HepG2 (cell line): ENCODE data around the gene NUDT7. TPM values are rescaled to one million over a fixed set of nuclear protein-coding genes. Genes with fewer than 3 reads are reported as not detected.

Experiments
- BHLHE40 ChIP-seq: IDR thresholded peaks from 2 replicates; pipeline ENCODE4 v1.6.1; 2011; ENCODE audit warnings: low read length, improper control_type of control experiment
- BRCA1 ChIP-seq: sonication (generic); formaldehyde crosslinking; IDR thresholded peaks from 2 replicates; pipeline ENCODE4 v1.4.0; 2020; ENCODE audit warnings: missing genetic modification reagents
- CHCHD3 ChIP-seq: sonication (generic); formaldehyde crosslinking; IDR thresholded peaks from 2 replicates; pipeline ENCODE4 v1.8.0; 2022; ENCODE audit warnings: mild to moderate bottlenecking, missing genetic modification reagents, moderate library complexity
- ERF ChIP-seq: IDR thresholded peaks from 2 replicates; pipeline ENCODE4 v1.6.1; 2018; ENCODE audit warnings: missing biosample characterization, missing genetic modification reagents
- FOXJ3 ChIP-seq: sonication (generic); formaldehyde crosslinking; IDR thresholded peaks from 2 replicates; pipeline ENCODE4 v1.4.0; 2020; ENCODE audit warnings: missing genetic modification reagents, mild to moderate bottlenecking, borderline replicate concordance
- HOXA7 ChIP-seq: sonication (generic); formaldehyde crosslinking; IDR thresholded peaks from 2 replicates; pipeline ENCODE4 v1.8.1; 2022; ENCODE audit warnings: mild to moderate bottlenecking, missing genetic modification reagents, moderate library complexity
- NAIF1 ChIP-seq: sonication (generic); formaldehyde crosslinking; IDR thresholded peaks from 2 replicates; pipeline ENCODE4 v1.5.0; 2020; ENCODE audit warnings: mild to moderate bottlenecking, missing genetic modification reagents, borderline replicate concordance
- NFYB ChIP-seq: sonication (generic); formaldehyde crosslinking; IDR thresholded peaks from 2 replicates; pipeline ENCODE4 v1.4.0; 2020; ENCODE audit warnings: missing genetic modification reagents
- SATB2 ChIP-seq: sonication (generic); formaldehyde crosslinking; IDR thresholded peaks from 2 replicates; pipeline ENCODE4 v1.5.0; 2020; ENCODE audit warnings: missing genetic modification reagents
- TGIF2 ChIP-seq: IDR thresholded peaks from 2 replicates; pipeline ENCODE4 v1.6.1; 2016; ENCODE audit warnings: control low read depth, missing compliant biosample characterization
- XRCC5 ChIP-seq: fragments of 200-400 bp; formaldehyde crosslinking; optimal IDR thresholded peaks from 2 replicates; pipeline ENCODE3; 2017; ENCODE audit warnings: mild to moderate bottlenecking, low read length
- ZGPAT ChIP-seq: IDR thresholded peaks from 2 replicates; pipeline ENCODE4 v1.6.1; 2016; ENCODE audit warnings: mild to moderate bottlenecking
- ZNF263 ChIP-seq: sonication (generic); formaldehyde crosslinking; IDR thresholded peaks from 2 replicates; pipeline ENCODE4 v1.4.0; 2020; ENCODE audit warnings: missing genetic modification reagents
- ZNF431 ChIP-seq: sonication (generic); formaldehyde crosslinking; IDR thresholded peaks from 2 replicates; pipeline ENCODE4 v1.9.0; 2022; ENCODE audit warnings: missing genetic modification reagents, low read depth, mild to moderate bottlenecking, borderline replicate concordance
- ZNF543 ChIP-seq: sonication (generic); formaldehyde crosslinking; IDR thresholded peaks from 2 replicates; pipeline ENCODE4 v1.4.0; 2020; ENCODE audit warnings: mild to moderate bottlenecking, missing genetic modification reagents
- ZNF644 ChIP-seq: IDR thresholded peaks from 2 replicates; pipeline ENCODE4 v1.6.1; 2016; ENCODE audit warnings: low read depth
- polyA plus RNA-seq, 8 experiments: library from polyadenylated mRNA; depleted of rRNA in 3 of 8; stranded (reverse) in 7 of 8; unstranded in 1 of 8; fragments of >200 nt; fragmentation: Illumina TruSeq in 4 of 8; extraction: Trizol in 4 of 8; gene quantifications; 2 replicates each; pipeline versions ENCODE4 v1.2.1 to v1.2.3, GENCODE V29; 2011 to 2016; ENCODE audit warnings: low read depth in 4 of 8, missing spikeins in 1 of 8, mixed read lengths in 1 of 8; ENCODE audit not compliant: insufficient read depth in 1 of 8
- total RNA-seq, 5 experiments: library from RNA; depleted of rRNA; stranded (reverse); fragments of >200 nt; fragmentation: Illumina TruSeq; extraction: Trizol; gene quantifications; 2 replicates each; pipeline ENCODE4 v1.2.3, GENCODE V29; 2016; ENCODE audit warnings: low read depth in 1 of 5
- TF ChIP-seq, protein P1 (sequence below): sonication (generic); formaldehyde crosslinking; IDR thresholded peaks from 2 replicates; pipeline ENCODE4 v1.8.0; 2022; ENCODE audit warnings: mild to moderate bottlenecking, missing genetic modification reagents, moderate library complexity
- TF ChIP-seq, protein P2 (sequence below): sonication (generic); formaldehyde crosslinking; IDR thresholded peaks from 2 replicates; pipeline ENCODE4 v1.4.0; 2020; ENCODE audit warnings: mild to moderate bottlenecking, missing genetic modification reagents
- TF ChIP-seq, protein P3 (sequence below): sonication (generic); formaldehyde crosslinking; IDR thresholded peaks from 2 replicates; pipeline ENCODE4 v1.4.0; 2020; ENCODE audit warnings: missing genetic modification reagents, mild to moderate bottlenecking, borderline replicate concordance

NUDT7 gene
- total and polyA plus RNA-seq, 2 of the 13 experiments (the other 11 are each of a cell fraction or from before 2014, with no cell fraction given): 14.3 to 23.9 TPM

DNA sequence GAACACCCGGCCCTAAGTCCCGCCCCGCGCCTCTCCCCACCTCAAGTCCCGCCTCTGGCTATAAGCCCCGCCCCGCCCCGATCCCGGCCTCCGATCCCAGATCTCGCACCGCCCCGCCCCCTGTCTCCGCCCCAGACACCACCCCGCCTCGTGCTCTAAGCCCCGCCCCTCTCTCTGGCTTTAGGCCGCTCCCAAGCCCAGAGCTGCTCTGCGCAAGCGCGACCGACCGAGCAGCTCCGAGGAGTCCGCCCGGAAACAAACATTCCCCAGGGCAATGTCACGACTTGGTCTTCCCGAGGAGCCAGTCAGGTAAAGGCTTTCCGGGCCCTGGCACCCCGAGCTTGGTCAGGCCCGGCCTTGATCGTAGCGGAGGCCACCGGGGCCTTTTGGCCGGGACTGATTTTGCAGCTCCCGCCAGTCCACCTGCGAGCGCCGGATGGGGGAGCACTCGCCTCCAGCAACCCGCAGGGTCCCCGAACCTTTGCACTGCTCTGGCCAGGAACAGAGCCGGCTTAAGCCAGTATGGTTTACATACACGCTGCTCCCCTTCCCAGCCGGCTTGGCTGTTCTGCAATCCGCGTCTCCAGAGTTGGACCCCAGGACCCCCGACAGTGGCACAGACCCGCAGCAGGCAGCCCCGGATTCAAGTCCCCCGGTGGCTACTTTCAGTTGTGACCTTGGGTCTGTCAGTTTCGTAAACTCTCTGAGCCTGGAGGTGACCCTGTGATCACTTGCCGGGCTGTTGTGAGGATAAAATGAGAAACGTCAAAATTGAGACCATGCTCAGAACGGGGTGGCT, at the start of gene NUDT7 (continued):
- TF ChIP-seq TGIF2: 0 out of 2 replicates have a peak, but pooled peaks have one; percentile 46
- TF ChIP-seq ZNF263 (CRISPR knock-in tag): peak; percentile 95
- peak; percentile 67; the same call in 1 of the 2 replicates for TF ChIP-seq ZNF543 (CRISPR knock-in tag)
- TF ChIP-seq ERF (CRISPR knock-in tag): peak; percentile 84
- TF ChIP-seq, protein P1, sequence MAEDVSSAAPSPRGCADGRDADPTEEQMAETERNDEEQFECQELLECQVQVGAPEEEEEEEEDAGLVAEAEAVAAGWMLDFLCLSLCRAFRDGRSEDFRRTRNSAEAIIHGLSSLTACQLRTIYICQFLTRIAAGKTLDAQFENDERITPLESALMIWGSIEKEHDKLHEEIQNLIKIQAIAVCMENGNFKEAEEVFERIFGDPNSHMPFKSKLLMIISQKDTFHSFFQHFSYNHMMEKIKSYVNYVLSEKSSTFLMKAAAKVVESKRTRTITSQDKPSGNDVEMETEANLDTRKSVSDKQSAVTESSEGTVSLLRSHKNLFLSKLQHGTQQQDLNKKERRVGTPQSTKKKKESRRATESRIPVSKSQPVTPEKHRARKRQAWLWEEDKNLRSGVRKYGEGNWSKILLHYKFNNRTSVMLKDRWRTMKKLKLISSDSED (CRISPR knock-in tag): no peak
- peak; percentile 39 for TF ChIP-seq SATB2 (CRISPR knock-in tag)
- no peak for TF ChIP-seq ZNF431 (CRISPR knock-in tag)
- TF ChIP-seq HOXA7: no peak
- TF ChIP-seq, protein P2, sequence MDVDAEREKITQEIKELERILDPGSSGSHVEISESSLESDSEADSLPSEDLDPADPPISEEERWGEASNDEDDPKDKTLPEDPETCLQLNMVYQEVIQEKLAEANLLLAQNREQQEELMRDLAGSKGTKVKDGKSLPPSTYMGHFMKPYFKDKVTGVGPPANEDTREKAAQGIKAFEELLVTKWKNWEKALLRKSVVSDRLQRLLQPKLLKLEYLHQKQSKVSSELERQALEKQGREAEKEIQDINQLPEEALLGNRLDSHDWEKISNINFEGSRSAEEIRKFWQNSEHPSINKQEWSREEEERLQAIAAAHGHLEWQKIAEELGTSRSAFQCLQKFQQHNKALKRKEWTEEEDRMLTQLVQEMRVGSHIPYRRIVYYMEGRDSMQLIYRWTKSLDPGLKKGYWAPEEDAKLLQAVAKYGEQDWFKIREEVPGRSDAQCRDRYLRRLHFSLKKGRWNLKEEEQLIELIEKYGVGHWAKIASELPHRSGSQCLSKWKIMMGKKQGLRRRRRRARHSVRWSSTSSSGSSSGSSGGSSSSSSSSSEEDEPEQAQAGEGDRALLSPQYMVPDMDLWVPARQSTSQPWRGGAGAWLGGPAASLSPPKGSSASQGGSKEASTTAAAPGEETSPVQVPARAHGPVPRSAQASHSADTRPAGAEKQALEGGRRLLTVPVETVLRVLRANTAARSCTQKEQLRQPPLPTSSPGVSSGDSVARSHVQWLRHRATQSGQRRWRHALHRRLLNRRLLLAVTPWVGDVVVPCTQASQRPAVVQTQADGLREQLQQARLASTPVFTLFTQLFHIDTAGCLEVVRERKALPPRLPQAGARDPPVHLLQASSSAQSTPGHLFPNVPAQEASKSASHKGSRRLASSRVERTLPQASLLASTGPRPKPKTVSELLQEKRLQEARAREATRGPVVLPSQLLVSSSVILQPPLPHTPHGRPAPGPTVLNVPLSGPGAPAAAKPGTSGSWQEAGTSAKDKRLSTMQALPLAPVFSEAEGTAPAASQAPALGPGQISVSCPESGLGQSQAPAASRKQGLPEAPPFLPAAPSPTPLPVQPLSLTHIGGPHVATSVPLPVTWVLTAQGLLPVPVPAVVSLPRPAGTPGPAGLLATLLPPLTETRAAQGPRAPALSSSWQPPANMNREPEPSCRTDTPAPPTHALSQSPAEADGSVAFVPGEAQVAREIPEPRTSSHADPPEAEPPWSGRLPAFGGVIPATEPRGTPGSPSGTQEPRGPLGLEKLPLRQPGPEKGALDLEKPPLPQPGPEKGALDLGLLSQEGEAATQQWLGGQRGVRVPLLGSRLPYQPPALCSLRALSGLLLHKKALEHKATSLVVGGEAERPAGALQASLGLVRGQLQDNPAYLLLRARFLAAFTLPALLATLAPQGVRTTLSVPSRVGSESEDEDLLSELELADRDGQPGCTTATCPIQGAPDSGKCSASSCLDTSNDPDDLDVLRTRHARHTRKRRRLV: 0 out of 2 replicates have a peak, but pooled peaks have one; percentile 72
- TF ChIP-seq NAIF1 (CRISPR knock-in tag): 0 out of 2 replicates have a peak, but pooled peaks have one; percentile 22
- TF ChIP-seq, protein P3, sequence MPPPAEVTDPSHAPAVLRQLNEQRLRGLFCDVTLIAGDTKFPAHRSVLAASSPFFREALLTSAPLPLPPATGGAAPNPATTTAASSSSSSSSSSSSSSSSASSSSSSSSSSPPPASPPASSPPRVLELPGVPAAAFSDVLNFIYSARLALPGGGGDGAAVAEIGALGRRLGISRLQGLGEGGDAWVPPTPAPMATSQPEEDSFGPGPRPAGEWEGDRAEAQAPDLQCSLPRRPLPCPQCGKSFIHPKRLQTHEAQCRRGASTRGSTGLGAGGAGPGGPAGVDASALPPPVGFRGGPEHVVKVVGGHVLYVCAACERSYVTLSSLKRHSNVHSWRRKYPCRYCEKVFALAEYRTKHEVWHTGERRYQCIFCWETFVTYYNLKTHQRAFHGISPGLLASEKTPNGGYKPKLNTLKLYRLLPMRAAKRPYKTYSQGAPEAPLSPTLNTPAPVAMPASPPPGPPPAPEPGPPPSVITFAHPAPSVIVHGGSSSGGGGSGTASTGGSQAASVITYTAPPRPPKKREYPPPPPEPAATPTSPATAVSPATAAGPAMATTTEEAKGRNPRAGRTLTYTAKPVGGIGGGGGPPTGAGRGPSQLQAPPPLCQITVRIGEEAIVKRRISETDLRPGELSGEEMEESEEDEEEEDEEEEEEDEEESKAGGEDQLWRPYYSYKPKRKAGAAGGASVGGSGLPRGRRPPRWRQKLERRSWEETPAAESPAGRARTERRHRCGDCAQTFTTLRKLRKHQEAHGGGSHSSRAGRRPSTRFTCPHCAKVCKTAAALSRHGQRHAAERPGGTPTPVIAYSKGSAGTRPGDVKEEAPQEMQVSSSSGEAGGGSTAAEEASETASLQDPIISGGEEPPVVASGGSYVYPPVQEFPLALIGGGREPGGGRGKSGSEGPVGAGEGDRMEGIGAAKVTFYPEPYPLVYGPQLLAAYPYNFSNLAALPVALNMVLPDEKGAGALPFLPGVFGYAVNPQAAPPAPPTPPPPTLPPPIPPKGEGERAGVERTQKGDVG (CRISPR knock-in tag): peak; percentile 89; the same call in 1 of the 2 replicates
- TF ChIP-seq CHCHD3 (CRISPR knock-in tag): 0 out of 2 replicates have a peak, but pooled peaks have one; percentile 74
- peak; percentile 67 for TF ChIP-seq BRCA1 (CRISPR knock-in tag)
- no peak for TF ChIP-seq ZNF644 (CRISPR knock-in tag)
- no peak; the same call in 1 of the 2 replicates for TF ChIP-seq NFYB (CRISPR knock-in tag)
- TF ChIP-seq XRCC5: peak; percentile 90
- TF ChIP-seq BHLHE40: no peak
- peak; percentile 91 for TF ChIP-seq ZGPAT (CRISPR knock-in tag)
- peak; percentile 42; the same call in 1 of the 2 replicates for TF ChIP-seq FOXJ3
